GM15510 (cell line): ENCODE results near the gene DSG4.

Experiments used
- POLR2A ChIP-seq: IDR thresholded peaks from 3 replicates; pipeline ENCODE4 v1.6.1; 2011; ENCODE audit warnings: borderline replicate concordance; ENCODE audit not compliant: insufficient read length; ENCODE audit errors: extremely low read depth

Gene DSG4

GRCh38 chr18:31399306-31400032, 22.9 kb downstream of the DSG4 start:
- no peak for TF ChIP-seq POLR2A

- no peak for TF ChIP-seq POLR2A
These were observed 24.8 kb downstream of the DSG4 start for GRCh38 chr18:31401156-31402025.

GRCh38 chr18:31402026-31402373, 25.4 kb downstream of the DSG4 start:
- TF ChIP-seq POLR2A = no peak

- no peak for TF ChIP-seq POLR2A
These were observed 26.8 kb downstream of the DSG4 start for GRCh38 chr18:31403409-31403808.

- no peak for TF ChIP-seq POLR2A
These were observed 31.1 kb downstream of the DSG4 start for GRCh38 chr18:31407649-31408048.

- TF ChIP-seq POLR2A = no peak
These were observed 32.7 kb downstream of the DSG4 start for GRCh38 chr18:31409276-31409675.

- no peak for TF ChIP-seq POLR2A
These were observed 34.3 kb downstream of the DSG4 start for GRCh38 chr18:31410716-31411483.

- TF ChIP-seq POLR2A = no peak
These were observed 36.6 kb downstream of the DSG4 start for GRCh38 chr18:31413137-31413536.

- TF ChIP-seq POLR2A = no peak
These were observed 41.3 kb downstream of the DSG4 start for GRCh38 chr18:31417850-31418249.

- TF ChIP-seq POLR2A = no peak
These were observed 42.9 kb downstream of the DSG4 start for GRCh38 chr18:31419457-31419932.

- TF ChIP-seq POLR2A = no peak
These were observed 43.5 kb downstream of the DSG4 start for GRCh38 chr18:31420032-31420431.

GRCh38 chr18:31420524-31420923, 43.9 kb downstream of the DSG4 start:
- no peak for TF ChIP-seq POLR2A

GRCh38 chr18:31424383-31424988, 47.9 kb downstream of the DSG4 start:
- TF ChIP-seq POLR2A = no peak

GRCh38 chr18:31426021-31426420, 49.4 kb downstream of the DSG4 start:
- TF ChIP-seq POLR2A = no peak

GRCh38 chr18:31426871-31427406, 50.4 kb downstream of the DSG4 start:
- TF ChIP-seq POLR2A = no peak

- TF ChIP-seq POLR2A = no peak
These were observed 51.6 kb downstream of the DSG4 start for GRCh38 chr18:31428211-31428610.
